SU-DHL-6 (cell line): ENCODE data around the gene F12.

Experiments
- CTCF ChIP-seq: fragments of 200-600 bp; sonication (generic); IDR thresholded peaks from one replicate; pipeline ENCODE4 v1.5.1; 2017; ENCODE audit warnings: antibody characterized with exemption, mild to moderate bottlenecking, low read length, moderate library complexity; ENCODE audit not compliant: insufficient read depth, poor library complexity, severe bottlenecking
- EZH2phosphoT487 ChIP-seq: fragments of 200-600 bp; sonication (generic), shearing (Covaris generic); conservative IDR thresholded peaks from 2 replicates; pipeline ENCODE4 v1.6.1; 2018; ENCODE audit warnings: mild to moderate bottlenecking, antibody characterized with exemption, low read length, moderate library complexity, mixed read lengths

GRCh38 chr5:177388521-177389052, 20.8 kb downstream of the F12 start:
- TF ChIP-seq CTCF (no peak), EZH2phosphoT487 (no peak)
